HT-29 (cell line): ENCODE results near the gene WFDC6. TPM values are rescaled to one million over a fixed set of nuclear protein-coding genes. Genes with fewer than 3 reads are reported as not detected.

ENCODE experiments used
- small RNA-seq: library from RNA; depleted of rRNA; stranded (forward); fragments of <200 nt; gene quantifications from one replicate; pipeline ENCODE3, GENCODE V24; 2014
- total RNA-seq: library from RNA; depleted of rRNA; stranded (reverse); fragments of >200 nt; shearing (Covaris generic); gene quantifications from 2 replicates; pipeline ENCODE4 v1.2.3, GENCODE V29; 2014; rRNA removed

Gene WFDC6
- total RNA-seq, 1 experiment from 2014 or later, result not detected

Small RNA genes lying within 50 kb of the gene (small RNA-seq; reads per million reads assigned to genes)
- not detected for gene AL031663.1
- not detected for gene HSPD1P21
- 0.50 reads per million for gene RNA5SP485

Other genes starting within 250 kb of the WFDC6 start
- gene RBPJL, start 232.6 kb downstream of the WFDC6 start, total RNA-seq, result not detected in 2 replicates
- gene MATN4, start 231.2 kb downstream of the WFDC6 start, total RNA-seq, result 0.13 and 0.46 TPM in 2 replicates
- gene SDC4, start 191.1 kb downstream of the WFDC6 start, total RNA-seq, result 79.1 and 90.1 TPM in 2 replicates
- gene SYS1, start 176.3 kb downstream of the WFDC6 start, total RNA-seq, result 73.6 and 74.7 TPM in 2 replicates
- 0.23 and 1.6 TPM in 2 replicates for gene TP53TG5, start 161.2 kb downstream of the WFDC6 start, total RNA-seq
- 66.6 and 84.8 TPM in 2 replicates for gene DBNDD2, start 131.2 kb downstream of the WFDC6 start, total RNA-seq
- 164 and 165 TPM in 2 replicates for gene PIGT, start 123.3 kb downstream of the WFDC6 start, total RNA-seq
- 17.7 and 21.9 TPM in 2 replicates for gene WFDC2, start 69.7 kb downstream of the WFDC6 start, total RNA-seq
- gene SPINT3, start 23.9 kb downstream of the WFDC6 start, total RNA-seq, result not detected in 2 replicates
- gene EPPIN, start 7.9 kb upstream of the WFDC6 start, total RNA-seq, result not detected in 2 replicates
- gene WFDC8, start 39.8 kb upstream of the WFDC6 start, total RNA-seq, result not detected in 2 replicates
- gene WFDC10A, start 90.3 kb upstream of the WFDC6 start, total RNA-seq, result not detected in 2 replicates
- not detected in 2 replicates for gene WFDC9, start 91.8 kb upstream of the WFDC6 start, total RNA-seq
- gene WFDC11, start 130.8 kb upstream of the WFDC6 start, total RNA-seq, result not detected in 2 replicates
- gene WFDC13, start 162.6 kb upstream of the WFDC6 start, total RNA-seq, result not detected in 2 replicates
- not detected in 2 replicates for gene WFDC10B, start 165.5 kb upstream of the WFDC6 start, total RNA-seq
- gene SPINT4, start 182.9 kb upstream of the WFDC6 start, total RNA-seq, result not detected in 2 replicates